Caco-2 (cell line): Measurements from ENCODE around the gene SSX2IP. TPM values are rescaled to one million over a fixed set of nuclear protein-coding genes. Genes with fewer than 3 reads are reported as not detected.
"Not testable (repeated sequence)": the region's sequence is repeated elsewhere in the genome, so short reads cannot be mapped to it uniquely, and the experiment has no call there.

ENCODE experiments used
- BruUV-seq: library from RNA; stranded (reverse); fragments of 400-500 nt; replicated peaks from 2 replicates; lab custom pipeline; 2021; lab: Mats Ljungman, UMichigan
- CTCF ChIA-PET: fragments of 300-600 bp; sonication (Branson Sonifier 250); formaldehyde crosslinking; loops from one replicate; lab custom pipeline; 2022; ENCODE audit warnings: antibody characterized with exemption; lab: Charles Lee
- POLR2A ChIA-PET: fragments of 300-600 bp; sonication (Branson Sonifier 250); formaldehyde crosslinking; loops from one replicate; lab custom pipeline; 2022; ENCODE audit warnings: antibody characterized with exemption; lab: Charles Lee
- DNase-seq, 2 experiments: peaks; one replicate each; pipeline versions ENCODE4 v3.0.0 to v3.0.0-alpha.2; 2020 to 2022
- H3K27me3 ChIP-seq: replicated peaks from 2 replicates; pipeline ENCODE4 v1.6.0; 2011; ENCODE audit warnings: low read length; ENCODE audit not compliant: control insufficient read depth, insufficient read depth
- H3K36me3 ChIP-seq: 2 replicates; pipeline ENCODE4 v1.5.1; 2011; ENCODE audit warnings: low read length; ENCODE audit not compliant: control insufficient read depth, insufficient read depth
- H3K4me1 ChIP-seq: fragments of 250-450 bp; sonication (Bioruptor Pico); 2 replicates; pipeline ENCODE4 v1.5.1; 2020; ENCODE audit warnings: mild to moderate bottlenecking
- H3K4me3 ChIP-seq: 2 replicates; pipeline ENCODE4 v1.5.1; 2011; ENCODE audit warnings: low read depth, mild to moderate bottlenecking, control low read depth, low read length
- H3K9me3 ChIP-seq: fragments of 250-450 bp; sonication (Bioruptor Pico); 2 replicates; pipeline ENCODE4 v1.5.1; 2020; ENCODE audit warnings: mild to moderate bottlenecking, moderate library complexity
- H3K27ac Mint-ChIP-seq: one replicate; pipeline ENCODE4 v1.8.0; 2022; ENCODE audit warnings: mixed read lengths; ENCODE audit not compliant: unreplicated experiment
- H3K27me3 Mint-ChIP-seq: one replicate; pipeline ENCODE4 v1.8.0; 2022; ENCODE audit warnings: mixed read lengths; ENCODE audit not compliant: insufficient read depth, unreplicated experiment
- H3K36me3 Mint-ChIP-seq: one replicate; pipeline ENCODE4 v1.8.0; 2022; ENCODE audit warnings: mild to moderate bottlenecking, mixed read lengths; ENCODE audit not compliant: insufficient read depth, unreplicated experiment
- H3K4me1 Mint-ChIP-seq: one replicate; pipeline ENCODE4 v1.8.0; 2022; ENCODE audit warnings: low read depth, mixed read lengths; ENCODE audit not compliant: unreplicated experiment
- H3K4me3 Mint-ChIP-seq: one replicate; pipeline ENCODE4 v1.8.0; 2022; ENCODE audit warnings: mild to moderate bottlenecking, moderate library complexity, mixed read lengths; ENCODE audit not compliant: unreplicated experiment
- H3K9me3 Mint-ChIP-seq: one replicate; pipeline ENCODE4 v1.8.0; 2022; ENCODE audit warnings: mixed read lengths; ENCODE audit not compliant: unreplicated experiment
- intact Hi-C: fragments of 100-400 bp; cut with micrococcal nuclease; formaldehyde crosslinking; loops from one replicate; pipeline ENCODE4 v1.10.0; 2022; ENCODE audit not compliant: unreplicated experiment
- total RNA-seq: library from RNA; stranded (reverse); gene quantifications from 2 replicates; pipeline ENCODE4 v1.2.3, GENCODE V29; 2022
- TF ChIP-seq, protein P1 (sequence below), 2 experiments: fragments of 200-600 bp in 1 of 2; IDR thresholded peaks; 1 replicate in 1 of 2; 2 replicates in 1 of 2; pipeline versions ENCODE4 v1.5.1 to v1.8.0; 2011 to 2022; ENCODE audit warnings: antibody characterized with exemption in 1 of 2, control low read depth in 1 of 2, inconsistent platforms in 1 of 2, low read depth in 1 of 2, low read length in 1 of 2, mild to moderate bottlenecking in 1 of 2, moderate library complexity in 1 of 2; ENCODE audit not compliant: insufficient read depth in 1 of 2, severe bottlenecking in 1 of 2, unreplicated experiment in 1 of 2

Gene SSX2IP
- total RNA-seq, 1 experiment from 2014 or later: 15.3 TPM

DNA sequence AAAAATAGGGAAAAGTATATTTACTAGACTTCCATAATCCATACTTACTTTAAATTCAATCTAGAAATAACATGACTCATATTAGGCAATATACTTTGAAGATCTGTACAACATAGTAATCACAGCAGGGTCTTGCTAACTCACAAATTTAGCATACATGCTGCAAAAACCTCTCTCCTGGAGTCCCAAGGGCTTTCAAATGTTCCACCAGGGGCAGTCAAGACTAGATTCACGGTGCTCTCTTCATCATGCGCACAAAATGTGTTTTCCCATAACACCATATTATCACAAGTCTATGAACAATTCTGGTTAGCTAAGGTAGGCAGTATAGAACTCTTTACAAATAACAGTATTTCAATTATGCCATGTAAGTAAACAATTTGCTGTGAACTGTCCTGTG lies 45.8 kb downstream of the SSX2IP start:
- CTCF ChIA-PET: no interaction called here
- H3K36me3 ChIP-seq: no peaks in the 10 kb centered on the region
- Mint-ChIP-seq H3K36me3 (no peaks in the 10 kb centered on the region), H3K9me3 (no peaks in the 10 kb centered on the region), H3K27ac (no peak overlapping the region), H3K4me1 (no peaks in the 10 kb centered on the region), H3K27me3 (no peaks in the 10 kb centered on the region), H3K4me3 (no peak overlapping the region)
- no peaks in the 10 kb centered on the region for H3K27me3 ChIP-seq
- H3K4me3 ChIP-seq: no peak overlapping the region
- POLR2A ChIA-PET: no interaction called here
- TF ChIP-seq, protein P1, sequence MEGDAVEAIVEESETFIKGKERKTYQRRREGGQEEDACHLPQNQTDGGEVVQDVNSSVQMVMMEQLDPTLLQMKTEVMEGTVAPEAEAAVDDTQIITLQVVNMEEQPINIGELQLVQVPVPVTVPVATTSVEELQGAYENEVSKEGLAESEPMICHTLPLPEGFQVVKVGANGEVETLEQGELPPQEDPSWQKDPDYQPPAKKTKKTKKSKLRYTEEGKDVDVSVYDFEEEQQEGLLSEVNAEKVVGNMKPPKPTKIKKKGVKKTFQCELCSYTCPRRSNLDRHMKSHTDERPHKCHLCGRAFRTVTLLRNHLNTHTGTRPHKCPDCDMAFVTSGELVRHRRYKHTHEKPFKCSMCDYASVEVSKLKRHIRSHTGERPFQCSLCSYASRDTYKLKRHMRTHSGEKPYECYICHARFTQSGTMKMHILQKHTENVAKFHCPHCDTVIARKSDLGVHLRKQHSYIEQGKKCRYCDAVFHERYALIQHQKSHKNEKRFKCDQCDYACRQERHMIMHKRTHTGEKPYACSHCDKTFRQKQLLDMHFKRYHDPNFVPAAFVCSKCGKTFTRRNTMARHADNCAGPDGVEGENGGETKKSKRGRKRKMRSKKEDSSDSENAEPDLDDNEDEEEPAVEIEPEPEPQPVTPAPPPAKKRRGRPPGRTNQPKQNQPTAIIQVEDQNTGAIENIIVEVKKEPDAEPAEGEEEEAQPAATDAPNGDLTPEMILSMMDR (IDR thresholded peaks at IDR 0.05; ENCODE audit: insufficient read depth in 1 of 2, low read depth in 1 of 2, low read length in 1 of 2, severe bottlenecking in 1 of 2, unreplicated experiment in 1 of 2): no peak
- no peaks in the 10 kb centered on the region for H3K4me1 ChIP-seq
- no TSS peak for BruUV-seq
- intact Hi-C loops: no loop called here
- H3K9me3 ChIP-seq: no peaks in the 10 kb centered on the region
- DNase-seq: no peak

DNA sequence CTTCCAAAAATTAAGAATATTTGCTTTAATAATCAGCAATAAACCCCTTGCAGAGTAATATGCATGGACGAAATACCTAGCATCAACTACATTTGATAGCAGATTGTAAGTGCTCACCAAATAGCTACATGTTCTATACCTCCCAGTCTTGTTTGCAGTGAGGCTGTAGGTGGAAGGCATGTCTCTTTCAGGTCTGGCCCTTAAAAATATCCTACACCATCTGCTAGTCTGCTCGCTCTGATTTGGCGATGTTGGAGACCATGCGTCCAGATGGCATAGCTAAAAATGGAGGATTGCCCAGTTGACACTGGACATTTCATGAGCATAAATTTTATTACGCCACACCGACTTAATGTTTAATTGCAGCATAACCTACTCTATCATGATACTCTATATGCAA lies 47.1 kb downstream of the SSX2IP start:
- no peak for DNase-seq
- ChIA-PET POLR2A (no interaction called here), CTCF (no interaction called here)
- TF ChIP-seq, protein P1 (IDR thresholded peaks at IDR 0.05; ENCODE audit: insufficient read depth in 1 of 2, low read depth in 1 of 2, low read length in 1 of 2, severe bottlenecking in 1 of 2, unreplicated experiment in 1 of 2): no peak
- H3K4me3 Mint-ChIP-seq: no peak overlapping the region
- Histone ChIP-seq H3K4me1 (no peaks in the 10 kb centered on the region), H3K36me3 (no peaks in the 10 kb centered on the region), H3K4me3 (no peak overlapping the region), H3K27me3 (no peaks in the 10 kb centered on the region), H3K9me3 (no peaks in the 10 kb centered on the region)
- no peaks in the 10 kb centered on the region for H3K27me3 Mint-ChIP-seq
- no peaks in the 10 kb centered on the region for H3K9me3 Mint-ChIP-seq
- intact Hi-C loops: no loop called here
- no TSS peak for BruUV-seq
- no peaks in the 10 kb centered on the region for H3K36me3 Mint-ChIP-seq
- no peaks in the 10 kb centered on the region for H3K4me1 Mint-ChIP-seq
- no peak overlapping the region for H3K27ac Mint-ChIP-seq

DNA sequence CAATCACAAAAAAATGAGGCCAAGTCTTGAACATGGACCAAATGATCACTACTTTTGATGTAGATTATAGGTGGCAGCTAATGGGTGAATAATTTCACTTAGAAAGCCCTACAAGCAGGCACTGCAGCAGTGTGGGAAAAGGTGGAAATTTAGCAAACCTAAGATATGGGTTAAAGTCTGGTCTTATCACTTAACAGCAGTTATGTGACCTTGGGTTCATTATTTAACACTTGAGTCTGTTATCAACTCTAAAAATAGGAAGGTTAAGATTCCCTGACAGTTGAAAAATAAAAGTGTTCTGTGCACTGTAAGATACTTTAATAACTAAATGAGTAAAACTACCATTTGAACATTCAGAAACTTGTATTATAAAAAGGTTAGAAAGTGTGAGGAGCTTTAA lies 47.5 kb downstream of the SSX2IP start:
- H3K9me3 ChIP-seq: no peaks in the 10 kb centered on the region
- no peaks in the 10 kb centered on the region for H3K36me3 ChIP-seq
- ChIA-PET CTCF (no interaction called here), POLR2A (no interaction called here)
- H3K27me3 Mint-ChIP-seq: no peaks in the 10 kb centered on the region
- H3K27me3 ChIP-seq: no peaks in the 10 kb centered on the region
- H3K27ac Mint-ChIP-seq: no peak overlapping the region
- intact Hi-C loops: no loop called here
- no peak overlapping the region for H3K4me3 Mint-ChIP-seq
- no peaks in the 10 kb centered on the region for H3K36me3 Mint-ChIP-seq
- no peaks in the 10 kb centered on the region for H3K4me1 ChIP-seq
- no peak for DNase-seq
- TF ChIP-seq, protein P1 (IDR thresholded peaks at IDR 0.05; ENCODE audit: insufficient read depth in 1 of 2, low read depth in 1 of 2, low read length in 1 of 2, severe bottlenecking in 1 of 2, unreplicated experiment in 1 of 2): no peak
- no TSS peak for BruUV-seq
- H3K9me3 Mint-ChIP-seq: no peaks in the 10 kb centered on the region
- H3K4me3 ChIP-seq: no peak overlapping the region
- H3K4me1 Mint-ChIP-seq: no peaks in the 10 kb centered on the region

DNA sequence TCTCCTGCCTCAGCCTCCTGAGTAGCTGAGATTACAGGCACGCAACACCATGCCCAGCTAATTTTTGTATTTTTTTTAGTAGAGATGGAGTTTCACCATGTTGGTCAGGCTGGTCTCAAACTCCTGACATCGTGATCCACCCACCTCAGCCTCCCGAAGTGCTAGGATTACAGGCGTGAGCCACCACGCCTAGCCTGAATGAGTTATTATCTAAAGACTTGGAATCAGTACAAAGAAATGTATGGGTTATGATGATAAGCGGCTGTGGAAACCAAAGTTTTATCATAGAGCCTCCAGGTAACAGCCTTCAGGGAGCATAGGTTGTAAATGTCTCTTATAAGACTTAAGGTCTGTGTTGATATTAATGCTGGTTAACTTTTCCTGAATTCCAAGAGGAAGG lies 50.5 kb downstream of the SSX2IP start:
- CTCF ChIA-PET, DNase-seq, H3K9me3 ChIP-seq, H3K4me1 ChIP-seq, H3K27ac Mint-ChIP-seq, H3K36me3 Mint-ChIP-seq, BruUV-seq, POLR2A ChIA-PET, H3K27me3 Mint-ChIP-seq, H3K4me3 Mint-ChIP-seq, H3K4me1 Mint-ChIP-seq, H3K4me3 ChIP-seq, H3K27me3 ChIP-seq, intact Hi-C loops, H3K36me3 ChIP-seq, H3K9me3 Mint-ChIP-seq: not testable (repeated sequence)
